Measurements from ENCODE around the gene SMIM41. TPM values are rescaled to one million over a fixed set of nuclear protein-coding genes. Genes with fewer than 3 reads are reported as not detected.

The SMIM41 gene
- polyA plus RNA-seq, 1 donor from 2014 or later: not detected

DNA sequence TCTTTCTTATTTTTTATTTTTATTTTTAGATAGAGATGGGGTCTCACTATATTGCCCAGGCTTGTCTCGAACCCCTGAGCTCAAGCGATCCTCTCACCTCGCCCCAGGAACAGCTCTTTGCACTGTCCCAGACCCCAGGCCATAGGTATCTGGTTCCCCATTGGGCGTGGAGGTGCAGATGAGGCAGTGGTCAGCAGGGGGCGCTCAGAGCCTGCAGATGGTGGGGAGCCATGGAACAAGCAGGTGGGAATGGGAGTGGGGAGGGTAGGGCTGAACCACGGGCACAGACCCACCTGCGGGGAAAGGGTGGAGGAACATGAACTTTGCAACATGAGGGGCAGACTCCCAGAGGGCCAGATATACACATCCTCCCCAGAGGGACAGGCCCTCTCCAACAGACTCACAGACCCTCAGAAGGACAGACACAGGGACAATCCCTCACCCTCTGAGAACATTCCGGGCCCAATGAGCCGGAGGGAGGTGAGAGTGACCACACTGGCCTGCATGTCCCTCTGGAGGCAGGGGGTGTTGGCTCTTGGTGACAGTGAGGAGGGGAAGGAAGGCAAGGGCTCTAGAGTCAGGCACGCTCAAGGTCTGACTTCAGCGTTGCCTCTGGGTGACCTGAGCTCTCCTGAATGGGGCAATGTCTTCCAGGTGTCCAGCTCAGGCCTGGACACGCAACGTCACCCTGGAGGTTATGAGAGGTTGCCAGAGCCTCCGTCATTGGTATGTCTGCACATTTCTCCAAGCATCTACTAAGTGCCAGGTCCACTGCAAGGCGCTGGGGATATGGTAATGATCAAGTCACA, 77.5 kb downstream of the SMIM41 start:
- no peaks in the 10 kb centered on the region for H3K36me3 ChIP-seq (ENCODE audit: insufficient read depth, low read length)
- H3K4me2 ChIP-seq (ENCODE audit: low read length): no peak overlapping the region
- H2AFZ ChIP-seq (ENCODE audit: low read depth, low read length): no peak overlapping the region
- no peak overlapping the region for H3K9ac ChIP-seq (ENCODE audit: low read length)
- H3K9me2 ChIP-seq (ENCODE audit: insufficient read depth, low read length): no peaks in the 10 kb centered on the region
- H3F3A ChIP-seq (ENCODE audit: insufficient read depth, low read length, poor library complexity, severe bottlenecking): no peaks in the 10 kb centered on the region
- H3K27me3 ChIP-seq (ENCODE audit: insufficient read depth, low read depth, low read length): no peaks in the 10 kb centered on the region
- H3K9me3 ChIP-seq (ENCODE audit: low read length): no peaks in the 10 kb centered on the region
- no peaks in the 10 kb centered on the region for H3K79me2 ChIP-seq (replicated peaks; ENCODE audit: insufficient read depth, low read length)
- no peaks in the 10 kb centered on the region for H4K20me1 ChIP-seq (ENCODE audit: insufficient read depth)
- H3K27ac ChIP-seq (ENCODE audit: low read length): no peak overlapping the region
- TF ChIP-seq EP300 (conservative IDR thresholded peaks at IDR 0.05; ENCODE audit: poor library complexity, severe bottlenecking) (no peak), EZH2 (IDR thresholded peaks at IDR 0.05; ENCODE audit: borderline replicate concordance, insufficient read depth, low read length, poor library complexity, severe bottlenecking) (no peak), SMC3 (conservative IDR thresholded peaks at IDR 0.05; ENCODE audit: poor library complexity) (peak; percentile 99), RAD21 (conservative IDR thresholded peaks at IDR 0.05) (peak; percentile 99)
- TF ChIP-seq, protein P1, sequence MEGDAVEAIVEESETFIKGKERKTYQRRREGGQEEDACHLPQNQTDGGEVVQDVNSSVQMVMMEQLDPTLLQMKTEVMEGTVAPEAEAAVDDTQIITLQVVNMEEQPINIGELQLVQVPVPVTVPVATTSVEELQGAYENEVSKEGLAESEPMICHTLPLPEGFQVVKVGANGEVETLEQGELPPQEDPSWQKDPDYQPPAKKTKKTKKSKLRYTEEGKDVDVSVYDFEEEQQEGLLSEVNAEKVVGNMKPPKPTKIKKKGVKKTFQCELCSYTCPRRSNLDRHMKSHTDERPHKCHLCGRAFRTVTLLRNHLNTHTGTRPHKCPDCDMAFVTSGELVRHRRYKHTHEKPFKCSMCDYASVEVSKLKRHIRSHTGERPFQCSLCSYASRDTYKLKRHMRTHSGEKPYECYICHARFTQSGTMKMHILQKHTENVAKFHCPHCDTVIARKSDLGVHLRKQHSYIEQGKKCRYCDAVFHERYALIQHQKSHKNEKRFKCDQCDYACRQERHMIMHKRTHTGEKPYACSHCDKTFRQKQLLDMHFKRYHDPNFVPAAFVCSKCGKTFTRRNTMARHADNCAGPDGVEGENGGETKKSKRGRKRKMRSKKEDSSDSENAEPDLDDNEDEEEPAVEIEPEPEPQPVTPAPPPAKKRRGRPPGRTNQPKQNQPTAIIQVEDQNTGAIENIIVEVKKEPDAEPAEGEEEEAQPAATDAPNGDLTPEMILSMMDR (IDR thresholded peaks at IDR 0.05; ENCODE audit: poor library complexity, severe bottlenecking): peak; percentile 97
- no peak overlapping the region for H3K4me3 ChIP-seq (ENCODE audit: low read length)

DNA sequence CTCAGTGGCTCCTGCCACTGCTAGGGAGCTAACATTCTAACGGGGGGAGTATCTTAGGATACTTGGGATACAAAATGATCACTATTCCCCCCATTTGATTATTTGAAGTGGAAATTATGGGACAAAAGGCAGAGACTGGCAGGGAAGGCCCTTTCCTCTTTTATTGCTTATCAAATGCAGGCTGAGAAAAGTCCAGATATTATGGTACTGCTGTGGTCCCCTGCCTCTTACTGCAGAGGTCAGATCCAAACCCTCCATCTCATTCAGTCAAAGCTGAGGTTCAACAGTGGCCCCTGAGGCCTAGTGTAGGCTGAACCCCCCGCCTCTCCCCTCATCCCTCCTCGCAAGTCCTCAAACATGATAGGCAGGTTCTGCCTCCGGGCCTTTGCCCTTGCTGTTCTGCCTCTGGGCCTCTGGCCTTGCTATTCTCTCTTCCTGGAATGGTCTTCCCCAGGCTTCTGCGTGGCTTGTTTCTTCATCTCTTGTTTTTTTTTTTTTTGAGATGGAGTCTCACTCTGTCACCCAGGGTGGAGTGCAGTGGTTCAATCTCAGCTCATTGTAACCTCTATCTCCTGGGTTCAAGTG, 78.2 kb downstream of the SMIM41 start:
- H4K20me1 ChIP-seq (ENCODE audit: insufficient read depth): no peaks in the 10 kb centered on the region
- H3K4me3 ChIP-seq (ENCODE audit: low read length): no peak overlapping the region
- no peaks in the 10 kb centered on the region for H3F3A ChIP-seq (ENCODE audit: insufficient read depth, low read length, poor library complexity, severe bottlenecking)
- TF ChIP-seq SMC3 (conservative IDR thresholded peaks at IDR 0.05; ENCODE audit: poor library complexity): no peak
- TF ChIP-seq, protein P1 (IDR thresholded peaks at IDR 0.05; ENCODE audit: poor library complexity, severe bottlenecking): no peak
- no peak for TF ChIP-seq TAF1 (IDR thresholded peaks at IDR 0.05; ENCODE audit: low read depth)
- TF ChIP-seq EZH2 (IDR thresholded peaks at IDR 0.05; ENCODE audit: borderline replicate concordance, insufficient read depth, low read length, poor library complexity, severe bottlenecking): no peak
- TF ChIP-seq EP300 (conservative IDR thresholded peaks at IDR 0.05; ENCODE audit: poor library complexity, severe bottlenecking): no peak
- TF ChIP-seq REST (IDR thresholded peaks at IDR 0.05; ENCODE audit: borderline replicate concordance): no peak
- no peak for TF ChIP-seq MXI1 (conservative IDR thresholded peaks at IDR 0.05; ENCODE audit: poor library complexity, severe bottlenecking)
- no peak for TF ChIP-seq RAD21 (conservative IDR thresholded peaks at IDR 0.05)
- TF ChIP-seq POLR2AphosphoS5 (IDR thresholded peaks at IDR 0.05): no peak
- H3K27me3 ChIP-seq (ENCODE audit: insufficient read depth, low read depth, low read length): no peaks in the 10 kb centered on the region
- no peak overlapping the region for H3K4me2 ChIP-seq (ENCODE audit: low read length)
- no peak overlapping the region for H3K27ac ChIP-seq (ENCODE audit: low read length)
- no peaks in the 10 kb centered on the region for H3K79me2 ChIP-seq (replicated peaks; ENCODE audit: insufficient read depth, low read length)
- no peaks in the 10 kb centered on the region for H3K36me3 ChIP-seq (ENCODE audit: insufficient read depth, low read length)
- H3K9ac ChIP-seq (ENCODE audit: low read length): no peak overlapping the region
- no peak overlapping the region for H2AFZ ChIP-seq (ENCODE audit: low read depth, low read length)
- H3K9me2 ChIP-seq (ENCODE audit: insufficient read depth, low read length): no peaks in the 10 kb centered on the region
- no peaks in the 10 kb centered on the region for H3K9me3 ChIP-seq (ENCODE audit: low read length)
